PC-9 (cell line): Measurements from ENCODE around the gene S100A7.

ENCODE experiments used
- EZH2 ChIP-seq: fragments of 200-600 bp; sonication (generic); IDR thresholded peaks from 2 replicates; pipeline ENCODE4 v1.8.0; 2017; ENCODE audit warnings: antibody characterized with exemption, low read depth
- TF ChIP-seq, protein P1 (sequence below): fragments of 200-600 bp; sonication (generic); conservative IDR thresholded peaks from 2 replicates; pipeline ENCODE4 v1.6.1; 2017; ENCODE audit warnings: mixed run types, antibody characterized with exemption, mild to moderate bottlenecking, moderate library complexity

GRCh38 chr1:153487707-153488106 is 27.3 kb upstream of the S100A7 start:
- TF ChIP-seq, protein P1, sequence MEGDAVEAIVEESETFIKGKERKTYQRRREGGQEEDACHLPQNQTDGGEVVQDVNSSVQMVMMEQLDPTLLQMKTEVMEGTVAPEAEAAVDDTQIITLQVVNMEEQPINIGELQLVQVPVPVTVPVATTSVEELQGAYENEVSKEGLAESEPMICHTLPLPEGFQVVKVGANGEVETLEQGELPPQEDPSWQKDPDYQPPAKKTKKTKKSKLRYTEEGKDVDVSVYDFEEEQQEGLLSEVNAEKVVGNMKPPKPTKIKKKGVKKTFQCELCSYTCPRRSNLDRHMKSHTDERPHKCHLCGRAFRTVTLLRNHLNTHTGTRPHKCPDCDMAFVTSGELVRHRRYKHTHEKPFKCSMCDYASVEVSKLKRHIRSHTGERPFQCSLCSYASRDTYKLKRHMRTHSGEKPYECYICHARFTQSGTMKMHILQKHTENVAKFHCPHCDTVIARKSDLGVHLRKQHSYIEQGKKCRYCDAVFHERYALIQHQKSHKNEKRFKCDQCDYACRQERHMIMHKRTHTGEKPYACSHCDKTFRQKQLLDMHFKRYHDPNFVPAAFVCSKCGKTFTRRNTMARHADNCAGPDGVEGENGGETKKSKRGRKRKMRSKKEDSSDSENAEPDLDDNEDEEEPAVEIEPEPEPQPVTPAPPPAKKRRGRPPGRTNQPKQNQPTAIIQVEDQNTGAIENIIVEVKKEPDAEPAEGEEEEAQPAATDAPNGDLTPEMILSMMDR = no peak
- TF ChIP-seq EZH2 = no peak
